Measurements from ENCODE around the gene OR52E2.

OR52E2 gene

GRCh38 chr11:5092821-5093585 lies 33.6 kb upstream of the OR52E2 start:
- no peak for TF ChIP-seq CTCF (IDR thresholded peaks at IDR 0.05; ENCODE audit: insufficient read depth, low read length, poor library complexity, severe bottlenecking)
- no peak for DNase-seq (ENCODE audit: extremely low read depth, insufficient read length)

GRCh38 chr11:5090668-5091067 lies 31.2 kb upstream of the OR52E2 start:
- Histone ChIP-seq H3K36me3 (ENCODE audit: control insufficient read depth, insufficient read depth, low read length) (no peaks in the 10 kb centered on the region), H3K27me3 (replicated peaks; ENCODE audit: control insufficient read depth, insufficient read depth, low read length) (no peaks in the 10 kb centered on the region), H3K4me3 (replicated peaks; ENCODE audit: low read depth, low read length) (no peak overlapping the region)
- no peak for DNase-seq (ENCODE audit: extremely low read depth, insufficient read length)
- no peak for TF ChIP-seq CTCF (IDR thresholded peaks at IDR 0.05; ENCODE audit: insufficient read depth, low read length, poor library complexity, severe bottlenecking)

More at GRCh38 chr11:5092821-5093585, 33.6 kb upstream of the OR52E2 start:
- Histone ChIP-seq H3K36me3 (ENCODE audit: control insufficient read depth, insufficient read depth, low read length) (no peaks in the 10 kb centered on the region), H3K4me3 (replicated peaks; ENCODE audit: low read depth, low read length) (no peak overlapping the region), H3K27me3 (replicated peaks; ENCODE audit: control insufficient read depth, insufficient read depth, low read length) (no peaks in the 10 kb centered on the region)

GRCh38 chr11:5088556-5088955 lies 29.1 kb upstream of the OR52E2 start:
- DNase-seq (ENCODE audit: extremely low read depth, insufficient read length): no peak
- Histone ChIP-seq H3K4me3 (replicated peaks; ENCODE audit: low read depth, low read length) (no peak overlapping the region), H3K36me3 (ENCODE audit: control insufficient read depth, insufficient read depth, low read length) (no peaks in the 10 kb centered on the region), H3K27me3 (replicated peaks; ENCODE audit: control insufficient read depth, insufficient read depth, low read length) (no peaks in the 10 kb centered on the region)
- no peak for TF ChIP-seq CTCF (IDR thresholded peaks at IDR 0.05; ENCODE audit: insufficient read depth, low read length, poor library complexity, severe bottlenecking)

- no peak for TF ChIP-seq CTCF (IDR thresholded peaks at IDR 0.05; ENCODE audit: insufficient read depth, low read length, poor library complexity, severe bottlenecking)
- Histone ChIP-seq H3K4me3 (replicated peaks; ENCODE audit: low read depth, low read length) (no peak overlapping the region), H3K36me3 (ENCODE audit: control insufficient read depth, insufficient read depth, low read length) (no peaks in the 10 kb centered on the region), H3K27me3 (replicated peaks; ENCODE audit: control insufficient read depth, insufficient read depth, low read length) (no peaks in the 10 kb centered on the region)
- DNase-seq (ENCODE audit: extremely low read depth, insufficient read length): no peak
Observed at GRCh38 chr11:5083602-5084001, 24.2 kb upstream of the OR52E2 start.

DNA sequence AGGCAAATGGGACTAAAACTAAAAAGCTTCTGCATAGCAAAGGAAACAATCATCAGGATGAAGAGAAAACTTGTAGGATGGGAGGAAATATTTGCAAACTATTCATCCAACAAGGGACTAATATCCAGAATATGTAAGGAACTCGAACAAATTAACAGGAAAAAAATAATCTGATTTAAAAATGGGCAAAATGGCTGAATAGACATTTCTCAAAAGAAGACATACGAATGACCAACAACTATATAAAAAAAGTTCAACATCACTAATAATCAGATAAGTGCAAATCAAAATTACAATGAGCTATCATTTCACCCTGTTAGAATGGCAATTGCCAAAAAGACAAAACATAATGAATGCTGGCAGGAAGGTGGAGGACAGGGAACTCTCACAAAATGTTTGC lies 22.0 kb upstream of the OR52E2 start:
- DNase-seq (ENCODE audit: extremely low read depth, insufficient read length): no peak
- Histone ChIP-seq H3K4me3 (replicated peaks; ENCODE audit: low read depth, low read length) (no peak overlapping the region), H3K27me3 (replicated peaks; ENCODE audit: control insufficient read depth, insufficient read depth, low read length) (no peaks in the 10 kb centered on the region), H3K36me3 (ENCODE audit: control insufficient read depth, insufficient read depth, low read length) (no peaks in the 10 kb centered on the region)
- TF ChIP-seq CTCF (IDR thresholded peaks at IDR 0.05; ENCODE audit: insufficient read depth, low read length, poor library complexity, severe bottlenecking): no peak

Data from GM06990 (cell line).